Peyer's patch (tissue), 4 donors: ENCODE measurements around the gene ROR1. TPM values are rescaled to one million over a fixed set of nuclear protein-coding genes. Genes with fewer than 3 reads are reported as not detected.

Experiments
- DNase-seq, 3 donors: peaks; one replicate each; pipeline ENCODE4 v3.0.0-alpha.2; 2017 to 2019
- H3K27ac ChIP-seq, 4 donors: fragments of 200-600 bp; sonication (generic); one replicate each; pipeline ENCODE4 v1.5.1; 2016 to 2019
- H3K27me3 ChIP-seq, 2 donors: fragments of 200-600 bp; sonication (generic); one replicate each; pipeline ENCODE4 v1.5.1; 2019
- H3K36me3 ChIP-seq, 3 donors: fragments of 200-600 bp; sonication (generic); one replicate each; pipeline ENCODE4 v1.5.1; 2016 to 2019
- H3K4me1 ChIP-seq, 4 donors: fragments of 200-600 bp; sonication (generic); one replicate each; pipeline ENCODE4 v1.5.1; 2016 to 2019
- H3K4me3 ChIP-seq, 4 donors: fragments of 200-600 bp; sonication (generic); 1 replicate in 3 of 4; 2 replicates in 1 of 4; pipeline ENCODE4 v1.5.1; 2016 to 2019; ENCODE audit warnings: mild to moderate bottlenecking in 1 of 4
- H3K9me3 ChIP-seq, 4 donors: fragments of 200-600 bp; sonication (generic); one replicate each; pipeline ENCODE4 v1.5.1; 2016 to 2019; ENCODE audit warnings: mild to moderate bottlenecking in 1 of 4
- POLR2A ChIP-seq, 2 donors: fragments of 450-650 bp; IDR thresholded peaks; one replicate each; pipeline ENCODE4 v1.5.1; 2017; ENCODE audit warnings: antibody characterized with exemption in 2 of 2, mild to moderate bottlenecking in 2 of 2, moderate library complexity in 2 of 2
- total RNA-seq, 4 donors: library from RNA; depleted of rRNA; stranded (reverse); fragments of >200 nt; gene quantifications; one replicate each; pipeline ENCODE4 v1.1.0, GENCODE V29; 2016
- TF ChIP-seq, protein P1 (sequence below), 6 experiments: fragments of 450-650 bp in 4 of 6; fragments of 200-600 bp in 2 of 6; sonication (generic) in 1 of 6; IDR thresholded peaks; one replicate each; pipeline ENCODE4 v1.5.1; 2017 to 2019; ENCODE audit warnings: antibody characterized with exemption in 6 of 6, mild to moderate bottlenecking in 3 of 6, moderate library complexity in 1 of 6

Gene ROR1
- total RNA-seq, 4 donors from 2014 or later, result 1.2 to 7.4 (median 4.7) TPM

DNA sequence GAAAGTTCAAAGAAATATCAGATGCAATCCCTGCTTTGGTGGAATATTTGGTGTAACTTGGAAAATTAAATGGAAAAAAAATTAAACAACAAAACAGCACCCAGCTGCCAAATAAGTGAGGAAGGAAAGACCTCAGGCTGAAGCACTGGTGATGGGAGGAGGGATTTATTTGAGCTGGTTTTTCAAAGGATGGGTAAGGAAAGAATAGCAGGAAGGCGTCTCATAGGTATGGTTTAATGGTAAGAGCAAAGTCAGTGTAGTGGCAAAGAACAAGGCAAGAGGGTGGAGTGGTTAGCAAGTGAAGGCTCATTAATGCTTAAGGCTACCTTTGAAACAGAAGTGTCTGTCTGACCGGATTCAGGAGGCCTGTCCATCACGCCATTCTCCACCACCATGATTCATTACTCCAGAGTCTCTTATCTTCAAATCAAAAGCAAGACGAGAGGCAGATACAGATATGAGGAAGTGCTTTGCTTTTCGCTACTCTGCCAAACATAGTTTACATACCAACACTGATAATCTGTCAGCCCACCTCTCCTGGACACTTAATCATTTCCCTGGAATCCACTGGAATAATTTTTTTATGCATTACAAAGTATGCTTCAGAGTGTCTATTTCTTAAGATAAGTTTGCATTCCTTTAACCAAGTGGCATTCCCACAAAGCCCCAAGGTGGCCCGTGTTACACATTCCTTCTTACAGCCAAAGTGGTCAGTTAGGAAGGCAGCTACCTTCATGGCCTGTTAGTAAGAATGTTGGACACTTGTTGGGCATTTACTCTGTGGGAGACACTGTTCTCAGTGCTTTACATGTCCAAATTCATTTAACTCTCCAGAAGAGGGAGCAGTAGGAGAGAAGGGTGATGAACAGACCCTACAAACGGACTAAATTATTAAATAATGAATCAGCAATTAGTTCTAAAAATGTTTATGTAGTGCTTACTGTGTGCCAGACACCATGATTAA lies 146.6 kb downstream of the ROR1 start:
- Histone ChIP-seq H3K4me1 (peaks cover 0 to 13% (median 2%) of the 10 kb centered on the region in 4 donors), H3K27me3 (no peaks in the 10 kb centered on the region), H3K4me3 (no peak overlapping the region), H3K27ac (no peak overlapping the region), H3K36me3 (no peaks in the 10 kb centered on the region), H3K9me3 (no peaks in the 10 kb centered on the region)
- TF ChIP-seq POLR2A (IDR thresholded peaks at IDR 0.05), result no peak
- TF ChIP-seq, protein P1, sequence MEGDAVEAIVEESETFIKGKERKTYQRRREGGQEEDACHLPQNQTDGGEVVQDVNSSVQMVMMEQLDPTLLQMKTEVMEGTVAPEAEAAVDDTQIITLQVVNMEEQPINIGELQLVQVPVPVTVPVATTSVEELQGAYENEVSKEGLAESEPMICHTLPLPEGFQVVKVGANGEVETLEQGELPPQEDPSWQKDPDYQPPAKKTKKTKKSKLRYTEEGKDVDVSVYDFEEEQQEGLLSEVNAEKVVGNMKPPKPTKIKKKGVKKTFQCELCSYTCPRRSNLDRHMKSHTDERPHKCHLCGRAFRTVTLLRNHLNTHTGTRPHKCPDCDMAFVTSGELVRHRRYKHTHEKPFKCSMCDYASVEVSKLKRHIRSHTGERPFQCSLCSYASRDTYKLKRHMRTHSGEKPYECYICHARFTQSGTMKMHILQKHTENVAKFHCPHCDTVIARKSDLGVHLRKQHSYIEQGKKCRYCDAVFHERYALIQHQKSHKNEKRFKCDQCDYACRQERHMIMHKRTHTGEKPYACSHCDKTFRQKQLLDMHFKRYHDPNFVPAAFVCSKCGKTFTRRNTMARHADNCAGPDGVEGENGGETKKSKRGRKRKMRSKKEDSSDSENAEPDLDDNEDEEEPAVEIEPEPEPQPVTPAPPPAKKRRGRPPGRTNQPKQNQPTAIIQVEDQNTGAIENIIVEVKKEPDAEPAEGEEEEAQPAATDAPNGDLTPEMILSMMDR (IDR thresholded peaks at IDR 0.05), result no peak
- no peak for DNase-seq

DNA sequence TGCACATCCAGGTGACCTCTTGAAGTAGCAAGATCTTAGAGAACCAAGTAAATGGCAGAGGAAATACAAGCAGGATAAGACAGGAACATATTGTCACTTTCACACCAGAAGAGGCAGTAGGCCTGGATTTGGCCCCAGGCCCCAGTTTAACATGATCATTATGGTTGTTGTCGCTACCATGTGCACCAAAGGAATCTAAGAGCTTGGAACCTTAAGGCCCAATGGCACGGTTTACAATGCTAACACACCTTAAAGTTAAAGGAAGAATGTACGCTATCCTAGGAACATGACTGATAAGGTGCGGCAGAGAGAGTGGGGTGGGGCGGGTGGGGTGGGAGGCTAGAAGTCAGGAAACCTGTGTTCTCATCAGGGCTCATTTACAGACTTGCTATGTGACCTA lies 147.5 kb downstream of the ROR1 start:
- H3K4me1 ChIP-seq, result peaks cover 0 to 13% (median 2%) of the 10 kb centered on the region in 4 donors
- H3K36me3 ChIP-seq, result no peaks in the 10 kb centered on the region
- TF ChIP-seq, protein P1 (IDR thresholded peaks at IDR 0.05), result no peak
- TF ChIP-seq POLR2A (IDR thresholded peaks at IDR 0.05), result no peak
- H3K27me3 ChIP-seq, result no peaks in the 10 kb centered on the region
- DNase-seq, result no peak
- H3K9me3 ChIP-seq, result no peaks in the 10 kb centered on the region
- H3K4me3 ChIP-seq, result no peak overlapping the region
- peak overlapping the region in 1 of 4 donors; percentile 6 for H3K27ac ChIP-seq

- Histone ChIP-seq H3K4me1 (peaks cover 0 to 9% (median 2%) of the 10 kb centered on the region in 4 donors), H3K27ac (no peak overlapping the region)
- DNase-seq, result no peak
Measured at GRCh38 chr1:63921802-63922201, 148.0 kb downstream of the ROR1 start.

GRCh38 chr1:63922848-63923247 lies 149.0 kb downstream of the ROR1 start:
- Histone ChIP-seq H3K9me3 (no peaks in the 10 kb centered on the region), H3K4me1 (peaks cover 0 to 8% (median 2%) of the 10 kb centered on the region in 4 donors), H3K27ac (no peak overlapping the region), H3K36me3 (no peaks in the 10 kb centered on the region), H3K4me3 (no peak overlapping the region), H3K27me3 (no peaks in the 10 kb centered on the region)
- DNase-seq, result no peak
- TF ChIP-seq, protein P1 (IDR thresholded peaks at IDR 0.05), result no peak
- TF ChIP-seq POLR2A (IDR thresholded peaks at IDR 0.05), result no peak

More at GRCh38 chr1:63921802-63922201, 148.0 kb downstream of the ROR1 start:
- TF ChIP-seq POLR2A (IDR thresholded peaks at IDR 0.05), result no peak
- TF ChIP-seq, protein P1 (IDR thresholded peaks at IDR 0.05), result no peak
- Histone ChIP-seq H3K36me3 (no peaks in the 10 kb centered on the region), H3K4me3 (no peak overlapping the region), H3K27me3 (no peaks in the 10 kb centered on the region), H3K9me3 (no peaks in the 10 kb centered on the region)

DNA sequence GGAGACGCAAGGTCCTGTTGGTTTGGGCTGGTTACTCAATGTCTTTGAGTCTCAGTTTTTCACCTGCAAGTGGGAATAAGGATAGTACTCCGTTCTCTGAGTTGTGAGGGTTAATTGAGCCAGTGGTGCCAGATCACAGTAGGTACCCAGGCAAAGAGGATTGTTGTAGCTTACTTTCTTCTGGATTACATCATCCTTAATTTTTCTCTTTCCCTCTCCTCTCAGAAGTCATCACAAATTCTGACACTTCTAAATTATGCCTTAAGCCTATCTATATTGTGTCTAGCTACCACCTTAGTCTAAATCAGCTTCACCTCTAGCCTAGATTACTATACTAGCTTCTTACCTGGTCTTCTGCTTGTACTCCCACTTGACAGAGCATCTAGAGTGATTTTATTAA lies 149.5 kb downstream of the ROR1 start:
- TF ChIP-seq, protein P1 (IDR thresholded peaks at IDR 0.05), result no peak
- TF ChIP-seq POLR2A (IDR thresholded peaks at IDR 0.05), result no peak
- Histone ChIP-seq H3K4me1 (peaks cover 0 to 8% (median 2%) of the 10 kb centered on the region in 4 donors), H3K27ac (no peak overlapping the region), H3K36me3 (no peaks in the 10 kb centered on the region), H3K9me3 (no peaks in the 10 kb centered on the region), H3K4me3 (no peak overlapping the region), H3K27me3 (no peaks in the 10 kb centered on the region)
- DNase-seq, result no peak
